H9 (cell line): ENCODE results near the gene ZFAND5. TPM values are rescaled to one million over a fixed set of nuclear protein-coding genes. Genes with fewer than 3 reads are reported as not detected.

ENCODE experiments used
- DNase-seq: peaks from one replicate; pipeline ENCODE4 v3.0.0-alpha.2; 2017
- H2AFZ ChIP-seq: one replicate; pipeline ENCODE4 v1.6.1; 2013; ENCODE audit warnings: mild to moderate bottlenecking, low read length, control low read depth, moderate library complexity
- H2AK5ac ChIP-seq: 2 replicates; pipeline ENCODE4 v1.6.1; 2013; ENCODE audit warnings: low read length, control low read depth, mixed read lengths; ENCODE audit not compliant: insufficient read length
- H2BK120ac ChIP-seq: one replicate; pipeline ENCODE4 v1.6.1; 2013; ENCODE audit warnings: low read depth, mild to moderate bottlenecking, low read length, control low read depth, inconsistent platforms; ENCODE audit not compliant: poor library complexity, severe bottlenecking
- H2BK12ac ChIP-seq: 2 replicates; pipeline ENCODE4 v1.6.1; 2013; ENCODE audit warnings: low read length, control low read depth, mixed read lengths, low read depth; ENCODE audit not compliant: insufficient read length
- H2BK15ac ChIP-seq: 2 replicates; pipeline ENCODE4 v1.6.1; 2013; ENCODE audit warnings: low read depth, low read length, control low read depth
- H2BK20ac ChIP-seq: one replicate; pipeline ENCODE4 v1.6.1; 2013; ENCODE audit warnings: low read depth, mild to moderate bottlenecking, low read length, control low read depth, inconsistent platforms; ENCODE audit not compliant: poor library complexity, severe bottlenecking
- H2BK5ac ChIP-seq: 2 replicates; pipeline ENCODE4 v1.6.1; 2013; ENCODE audit warnings: low read length, control low read depth, mixed read lengths; ENCODE audit not compliant: insufficient read length
- H3K14ac ChIP-seq: 2 replicates; pipeline ENCODE4 v1.6.1; 2013; ENCODE audit warnings: low read length, control low read depth; ENCODE audit not compliant: insufficient read depth
- H3K18ac ChIP-seq: 2 replicates; pipeline ENCODE4 v1.6.1; 2013; ENCODE audit warnings: low read depth, mild to moderate bottlenecking, mixed read lengths, low read length, control low read depth; ENCODE audit not compliant: insufficient read length
- H3K23ac ChIP-seq: 2 replicates; pipeline ENCODE4 v1.6.1; 2013; ENCODE audit warnings: low read length, control low read depth, mixed read lengths, low read depth; ENCODE audit not compliant: insufficient read length
- H3K23me2 ChIP-seq: 2 replicates; pipeline ENCODE4 v1.6.1; 2013; ENCODE audit warnings: low read depth, mild to moderate bottlenecking, mixed read lengths, low read length, control low read depth; ENCODE audit not compliant: insufficient read length, poor library complexity, severe bottlenecking
- H3K27ac ChIP-seq: 2 replicates; pipeline ENCODE4 v1.5.1; 2013; ENCODE audit warnings: low read length, control low read depth, mixed read lengths, low read depth; ENCODE audit not compliant: insufficient read length
- H3K27me3 ChIP-seq: 2 replicates; pipeline ENCODE4 v1.6.1; 2013; ENCODE audit warnings: low read length, control low read depth, inconsistent platforms; ENCODE audit not compliant: insufficient read depth
- H3K4ac ChIP-seq: 2 replicates; pipeline ENCODE4 v1.6.1; 2013; ENCODE audit warnings: low read depth, mild to moderate bottlenecking, control low read depth, inconsistent platforms, low read length, moderate library complexity
- H3K4me1 ChIP-seq: 2 replicates; pipeline ENCODE4 v1.6.1; 2013; ENCODE audit warnings: low read length, control low read depth, inconsistent platforms; ENCODE audit not compliant: insufficient read depth
- H3K4me2 ChIP-seq: 2 replicates; pipeline ENCODE4 v1.6.1; 2013; ENCODE audit warnings: low read length, control low read depth, mixed read lengths; ENCODE audit not compliant: insufficient read length, insufficient read depth
- H3K56ac ChIP-seq: 2 replicates; pipeline ENCODE4 v1.6.1; 2013; ENCODE audit warnings: low read depth, mild to moderate bottlenecking, mixed read lengths, low read length, control low read depth; ENCODE audit not compliant: insufficient read length
- H3K79me1 ChIP-seq: 2 replicates; pipeline ENCODE4 v1.6.1; 2013; ENCODE audit warnings: low read depth, mild to moderate bottlenecking, moderate library complexity, low read length, control low read depth, inconsistent platforms; ENCODE audit not compliant: insufficient read depth, poor library complexity, severe bottlenecking
- H3K79me2 ChIP-seq: 2 replicates; pipeline ENCODE4 v1.6.1; 2013; ENCODE audit warnings: low read length, control low read depth, inconsistent platforms; ENCODE audit not compliant: insufficient read depth
- H3K9ac ChIP-seq: 2 replicates; pipeline ENCODE4 v1.6.1; 2013; ENCODE audit warnings: low read length, control low read depth, mixed read lengths; ENCODE audit not compliant: insufficient read length; ENCODE audit errors: extremely low read depth
- H3K9me3 ChIP-seq: one replicate; pipeline ENCODE4 v1.6.1; 2013; ENCODE audit warnings: low read depth, low read length, inconsistent platforms; ENCODE audit not compliant: control insufficient read depth
- H3T11ph ChIP-seq: one replicate; pipeline ENCODE4 v1.6.1; 2013; ENCODE audit warnings: mild to moderate bottlenecking, low read length, control low read depth, inconsistent platforms
- H4K20me1 ChIP-seq: one replicate; pipeline ENCODE4 v1.6.1; 2013; ENCODE audit not compliant: control insufficient read depth, insufficient read length, insufficient read depth
- H4K5ac ChIP-seq: 2 replicates; pipeline ENCODE4 v1.6.1; 2013; ENCODE audit warnings: low read depth, mild to moderate bottlenecking, mixed read lengths, low read length, control low read depth; ENCODE audit not compliant: insufficient read length
- H4K8ac ChIP-seq: replicated peaks from 2 replicates; pipeline ENCODE4 v1.6.1; 2013; ENCODE audit warnings: low read length, control low read depth, mixed read lengths, low read depth; ENCODE audit not compliant: insufficient read length
- H4K91ac ChIP-seq: 2 replicates; pipeline ENCODE4 v1.6.1; 2013; ENCODE audit warnings: low read depth, mild to moderate bottlenecking, moderate library complexity, mixed read lengths, low read length, control low read depth; ENCODE audit not compliant: insufficient read length
- H3K27ac Mint-ChIP-seq, 3 experiments: 2 replicates in 2 of 3; 3 replicates in 1 of 3; pipeline ENCODE4 v1.8.0; 2020 to 2021; ENCODE audit warnings: mixed read lengths in 3 of 3, mild to moderate bottlenecking in 1 of 3, moderate library complexity in 1 of 3
- H3K27me3 Mint-ChIP-seq: 2 replicates; pipeline ENCODE4 v1.8.0; 2021; ENCODE audit warnings: low read depth, mild to moderate bottlenecking, moderate library complexity, mixed read lengths
- H3K36me3 Mint-ChIP-seq, 3 experiments: 2 replicates in 2 of 3; 3 replicates in 1 of 3; pipeline ENCODE4 v1.8.0; 2020 to 2021; ENCODE audit warnings: low read depth in 3 of 3, mixed read lengths in 3 of 3; ENCODE audit not compliant: insufficient read depth in 1 of 3
- H3K4me1 Mint-ChIP-seq, 2 experiments: 2 replicates each; pipeline ENCODE4 v1.8.0; 2020; ENCODE audit warnings: mixed read lengths in 2 of 2
- H3K4me3 Mint-ChIP-seq, 2 experiments: 2 replicates in 1 of 2; 3 replicates in 1 of 2; pipeline ENCODE4 v1.8.0; 2020 to 2021; ENCODE audit warnings: mild to moderate bottlenecking in 2 of 2, mixed read lengths in 2 of 2, moderate library complexity in 1 of 2
- H3K9me3 Mint-ChIP-seq, 2 experiments: 2 replicates in 1 of 2; 3 replicates in 1 of 2; pipeline ENCODE4 v1.8.0; 2020; ENCODE audit warnings: mild to moderate bottlenecking in 2 of 2, mixed read lengths in 2 of 2, moderate library complexity in 1 of 2
- CTCF ChIP-seq: fragments of 200-600 bp; sonication (generic); conservative IDR thresholded peaks from 3 replicates; pipeline ENCODE4 v1.8.0; 2021; ENCODE audit warnings: antibody characterized with exemption, mild to moderate bottlenecking
- WGBS: extraction: QIAGEN DNeasy Blood & Tissue Kit; methylation state at CpG from one replicate; pipeline ENCODE4 v1.1.7; 2013; ENCODE audit warnings: missing lambda C conversion rate, low lambda C conversion rate, mixed read lengths; ENCODE audit not compliant: insufficient read length; ENCODE audit errors: extremely low coverage; 5-methylcytosine and 5-hydroxymethylcytosine counted together
- total RNA-seq: library from RNA; stranded (reverse); gene quantifications from 2 replicates; pipeline ENCODE4 v1.2.1, GENCODE V29; 2021

Gene ZFAND5
- total RNA-seq, 1 experiment from 2014 or later: 304 TPM

DNA sequence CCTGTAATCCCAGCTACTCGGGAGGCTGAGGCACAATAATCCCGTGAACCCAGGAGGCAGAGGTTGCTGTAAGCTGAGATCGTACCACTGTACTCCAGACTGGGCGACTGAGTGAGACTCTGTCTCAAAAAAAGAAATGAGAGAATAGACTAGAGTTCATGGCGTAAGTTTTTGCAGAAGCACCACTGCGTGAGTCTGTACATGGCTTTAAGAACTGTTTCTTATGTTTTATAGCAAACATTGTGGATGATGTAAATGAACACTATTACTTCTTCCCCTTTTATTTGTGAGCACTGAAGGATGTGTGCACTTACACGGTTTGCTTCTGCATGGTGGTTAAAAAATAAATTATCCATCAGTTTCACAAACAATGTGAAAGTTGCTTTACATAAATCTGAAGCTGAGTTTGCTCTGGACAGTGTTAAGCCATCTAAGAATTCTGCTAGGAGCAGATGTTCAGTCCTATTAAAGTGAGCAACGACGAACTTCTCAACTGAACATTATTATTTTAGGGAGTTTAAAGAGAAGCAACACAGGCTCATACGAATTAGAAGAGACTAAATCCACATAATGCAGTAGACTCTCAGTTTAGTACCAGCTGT lies 52.5 kb downstream of the ZFAND5 start:
- no peak overlapping the region for H3K18ac ChIP-seq
- no peaks in the 10 kb centered on the region for H3K23me2 ChIP-seq
- H4K20me1 ChIP-seq: no peaks in the 10 kb centered on the region
- no peak overlapping the region for H2AK5ac ChIP-seq
- no peak for TF ChIP-seq CTCF
- H3K9me3 ChIP-seq: no peaks in the 10 kb centered on the region
- no peak overlapping the region for H4K91ac ChIP-seq
- no peak overlapping the region for H3K27ac ChIP-seq
- no peaks in the 10 kb centered on the region for H3K79me2 ChIP-seq
- H3K4ac ChIP-seq: no peak overlapping the region
- Mint-ChIP-seq H3K27me3 (no peaks in the 10 kb centered on the region), H3K27ac (no peak overlapping the region), H3K36me3 (no peaks in the 10 kb centered on the region), H3K9me3 (no peaks in the 10 kb centered on the region), H3K4me3 (no peak overlapping the region), H3K4me1 (peaks cover 26 to 28% of the 10 kb centered on the region in 2 experiments)
- no peak overlapping the region for H2BK12ac ChIP-seq
- WGBS: no CpG with 5 or more reads among the region's 10 CpGs
- no peak overlapping the region for H2AFZ ChIP-seq
- no peak overlapping the region for H2BK20ac ChIP-seq
- H3K56ac ChIP-seq: no peak overlapping the region
- no peak overlapping the region for H4K8ac ChIP-seq
- H3K27me3 ChIP-seq: no peaks in the 10 kb centered on the region
- H3K14ac ChIP-seq: no peak overlapping the region
- no peak overlapping the region for H3T11ph ChIP-seq
- H3K23ac ChIP-seq: no peak overlapping the region
- H2BK5ac ChIP-seq: no peak overlapping the region
- peaks cover 8% of the 10 kb centered on the region for H3K4me1 ChIP-seq
- no peak overlapping the region for H2BK15ac ChIP-seq
- no peak overlapping the region for H3K9ac ChIP-seq
- no peak overlapping the region for H2BK120ac ChIP-seq
- no peak overlapping the region for H3K4me2 ChIP-seq
- no peak for DNase-seq
- H3K79me1 ChIP-seq: no peaks in the 10 kb centered on the region
- H4K5ac ChIP-seq: no peak overlapping the region
